HG02938 (cell line): ENCODE data around the gene SERGEF.

Experiments used
- ATAC-seq: cut with Tn5 transposase; IDR thresholded peaks from one replicate; pipeline ENCODE4 v1.9.1; 2021; ENCODE audit warnings: mild to moderate bottlenecking, moderate library complexity; ENCODE audit not compliant: unreplicated experiment

The SERGEF gene

GRCh38 chr11:17821648-17822400 is 191.0 kb downstream of the SERGEF start:
- ATAC-seq = no peak

GRCh38 chr11:17816232-17816931 is 196.5 kb downstream of the SERGEF start:
- ATAC-seq = no peak

DNA sequence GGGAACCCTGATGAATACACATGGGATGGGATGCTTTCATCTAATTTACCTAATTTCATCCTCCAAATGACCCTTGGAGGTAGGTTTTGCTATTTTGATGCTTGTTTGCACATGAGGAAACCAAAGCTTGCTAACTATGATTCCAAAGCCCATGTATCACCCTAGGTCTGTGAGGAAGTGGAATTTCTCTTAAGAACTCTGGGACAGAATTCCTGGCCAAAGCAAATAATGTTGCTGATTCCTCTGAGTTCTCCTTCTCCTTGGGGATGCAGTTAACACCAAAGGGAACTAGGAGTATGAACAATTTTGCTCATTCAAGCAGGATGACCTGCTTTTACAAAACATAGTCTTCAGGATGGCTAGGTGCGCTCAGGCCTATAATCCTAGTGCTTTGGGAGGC is 198.3 kb downstream of the SERGEF start:
- no peak for ATAC-seq

DNA sequence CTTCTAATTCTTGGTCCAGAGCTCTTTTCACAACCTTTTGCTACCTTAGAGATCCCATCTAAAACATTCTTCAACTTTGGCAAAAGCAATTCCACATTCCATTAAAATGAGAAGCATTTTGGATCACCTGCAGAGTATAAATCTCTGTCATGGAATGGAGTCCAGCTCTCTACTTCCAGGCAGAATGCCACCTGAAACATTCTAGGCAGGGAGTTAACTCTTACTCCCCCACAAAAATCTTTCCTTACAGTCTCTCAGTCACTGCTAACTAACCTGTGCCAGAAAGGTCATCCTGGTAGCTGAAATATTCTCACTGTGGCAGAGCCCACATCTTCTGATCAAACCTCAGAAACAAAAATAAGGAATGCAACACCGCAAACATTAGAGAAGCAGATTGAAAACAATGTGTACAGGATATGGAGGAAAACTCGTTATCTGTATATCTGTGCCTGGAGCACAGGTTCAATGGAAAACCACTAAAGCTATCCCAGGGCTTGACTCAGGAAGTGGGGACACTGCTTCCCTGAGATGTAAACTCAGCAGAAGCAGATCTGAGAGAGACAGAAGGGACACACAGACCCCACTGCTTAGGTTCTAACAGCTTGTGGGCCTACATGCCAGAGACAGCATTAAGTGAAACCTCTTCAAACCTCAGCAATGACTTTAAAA is 199.3 kb downstream of the SERGEF start:
- no peak for ATAC-seq

GRCh38 chr11:17812865-17813187 is 200.0 kb downstream of the SERGEF start:
- ATAC-seq = no peak

DNA sequence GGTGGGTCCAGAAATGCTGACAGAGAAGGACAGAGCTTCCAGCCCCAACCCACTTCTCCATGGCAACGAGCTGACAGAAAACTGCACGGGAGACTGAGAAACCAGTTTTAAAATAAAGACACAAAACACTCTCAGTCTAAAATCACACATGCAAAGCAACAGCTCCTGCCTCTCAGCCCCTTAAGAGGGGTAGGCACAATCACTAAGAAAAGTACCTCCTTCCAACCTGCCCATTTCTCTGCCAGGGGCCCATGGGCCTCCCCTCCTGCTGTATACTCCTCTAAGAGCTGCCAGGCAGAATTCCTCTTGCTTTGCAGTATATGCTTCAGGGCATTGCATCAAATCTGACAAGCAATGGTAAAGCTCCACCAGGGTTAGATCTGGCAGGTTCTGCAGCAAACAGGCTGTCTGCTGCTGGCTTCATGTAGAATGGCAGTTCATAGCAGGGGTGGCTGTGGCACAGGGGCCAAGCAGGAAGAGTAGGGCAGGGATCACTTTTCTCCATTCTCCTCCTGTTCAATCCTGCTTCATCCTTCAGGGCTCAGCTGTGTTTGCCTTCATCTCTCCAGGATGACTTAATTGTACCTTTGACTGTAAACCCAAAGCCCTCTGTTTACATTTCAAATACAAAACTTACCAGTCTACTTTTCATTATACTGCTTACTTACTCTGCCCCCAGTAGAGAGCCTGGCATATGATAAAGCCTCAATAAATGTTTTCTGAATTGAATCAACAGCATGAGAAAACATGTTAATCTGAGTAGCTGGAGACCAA is 200.6 kb downstream of the SERGEF start:
- ATAC-seq = no peak

- no peak for ATAC-seq
These were observed 201.5 kb downstream of the SERGEF start for GRCh38 chr11:17811352-17811751.

GRCh38 chr11:17810746-17811145 is 202.1 kb downstream of the SERGEF start:
- ATAC-seq = no peak

GRCh38 chr11:17810041-17810440 is 202.8 kb downstream of the SERGEF start:
- no peak for ATAC-seq

DNA sequence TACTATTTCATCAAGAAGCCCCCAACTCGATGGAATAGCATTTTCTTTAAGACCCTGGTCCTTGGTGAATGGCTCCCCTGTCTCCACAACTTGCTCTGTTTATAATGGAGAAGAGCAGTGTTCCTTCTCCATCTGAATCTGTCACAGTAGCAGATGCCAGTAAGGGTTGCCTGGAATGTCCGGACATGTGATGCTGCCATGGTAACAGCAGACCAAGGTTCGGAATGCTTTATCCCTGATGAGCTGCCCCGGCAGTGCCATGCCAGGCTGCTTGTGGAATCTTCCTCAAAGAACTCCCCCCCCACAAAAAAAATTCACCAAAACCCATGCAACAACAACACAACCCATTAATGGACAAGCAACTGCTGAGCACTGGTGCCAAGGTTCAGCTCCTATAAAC is 205.8 kb downstream of the SERGEF start:
- ATAC-seq = no peak

DNA sequence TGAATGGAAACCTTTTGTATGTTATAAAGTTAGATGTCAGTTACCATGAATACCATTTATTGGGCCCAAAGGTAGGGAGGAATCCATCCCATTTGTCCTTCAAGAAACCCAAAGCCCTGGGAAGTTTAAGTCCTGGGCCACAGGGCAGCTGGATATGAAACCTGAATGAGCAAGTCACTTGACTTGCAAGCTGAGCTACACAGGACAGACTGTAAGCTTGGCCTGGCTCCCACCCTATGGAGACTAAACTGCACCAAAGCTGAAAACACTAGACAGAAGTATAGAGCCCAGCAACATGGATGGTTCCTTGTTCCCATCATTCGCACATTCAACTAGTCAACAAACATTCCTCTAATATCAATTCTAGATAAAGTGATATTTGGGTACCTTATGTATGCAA is 207.0 kb downstream of the SERGEF start:
- ATAC-seq = no peak

GRCh38 chr11:17805043-17805442 is 207.8 kb downstream of the SERGEF start:
- no peak for ATAC-seq

DNA sequence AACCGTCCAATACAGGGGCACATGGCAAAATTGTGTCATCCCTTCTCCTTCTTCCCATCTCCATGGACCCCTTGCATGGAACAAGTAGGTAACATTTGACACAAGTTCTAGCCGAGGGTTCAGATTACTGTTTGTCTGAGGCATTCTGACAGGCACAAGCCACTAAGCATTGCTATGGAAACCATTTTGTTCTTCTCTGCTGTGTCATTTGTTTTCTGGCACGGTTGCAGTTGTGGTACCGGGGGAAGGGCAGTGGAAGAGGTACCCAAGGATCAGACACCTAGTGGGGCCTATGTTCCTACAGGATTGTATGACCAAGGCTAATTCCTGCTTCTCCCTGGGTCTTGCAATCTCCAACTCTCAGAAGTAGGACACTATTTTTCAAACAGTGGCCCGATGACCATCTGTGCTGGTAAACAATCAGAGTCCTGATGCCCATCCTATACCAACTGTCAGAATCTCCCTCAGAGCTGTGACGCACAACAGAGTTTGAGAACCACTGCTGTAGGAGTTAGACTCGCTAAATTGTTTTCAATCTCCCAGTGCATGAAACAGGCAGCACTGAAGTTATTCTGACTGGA is 209.0 kb downstream of the SERGEF start:
- ATAC-seq = no peak

GRCh38 chr11:17802491-17802890 is 210.4 kb downstream of the SERGEF start:
- ATAC-seq = no peak

DNA sequence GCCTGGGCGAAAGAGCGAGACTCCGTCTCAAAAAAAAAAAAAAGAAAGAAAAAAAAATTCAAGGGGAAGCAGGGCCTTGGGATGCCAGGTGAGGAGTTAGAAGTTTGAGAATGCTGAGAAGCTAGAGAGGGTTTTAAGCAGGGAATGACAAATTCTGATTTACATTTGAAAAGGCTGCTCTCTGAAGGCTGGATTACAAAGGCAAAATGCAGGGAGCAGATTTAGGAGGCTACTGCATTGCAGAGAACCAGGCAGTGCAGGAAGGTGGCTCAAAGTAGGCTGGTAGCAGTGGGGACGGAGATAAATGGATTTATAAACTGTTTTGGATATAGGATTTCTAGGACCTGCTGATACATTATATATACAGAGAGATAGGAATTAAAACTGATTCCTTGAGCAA is 211.7 kb downstream of the SERGEF start:
- ATAC-seq = no peak

- no peak for ATAC-seq
These were observed 213.7 kb downstream of the SERGEF start for GRCh38 chr11:17799147-17799546.

DNA sequence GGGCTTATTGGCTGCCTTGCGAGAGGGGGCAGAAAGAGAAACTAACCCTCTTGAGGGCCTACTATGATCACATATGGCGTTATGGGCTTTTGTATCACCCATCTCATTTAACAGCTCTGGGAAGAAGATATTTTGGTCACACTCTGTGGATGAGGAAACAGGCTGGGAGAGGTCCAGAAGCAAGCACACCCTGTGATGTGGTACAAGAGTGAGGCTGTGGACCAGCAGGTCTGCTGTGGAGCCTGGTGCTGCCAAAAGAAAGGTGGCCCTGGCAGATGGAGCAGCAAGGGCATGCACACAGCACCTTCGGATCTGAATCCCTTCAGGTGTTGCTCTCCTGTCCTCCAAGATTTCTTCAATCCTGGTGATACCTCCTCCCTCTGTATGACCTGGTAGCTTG is 214.1 kb downstream of the SERGEF start:
- ATAC-seq = no peak

DNA sequence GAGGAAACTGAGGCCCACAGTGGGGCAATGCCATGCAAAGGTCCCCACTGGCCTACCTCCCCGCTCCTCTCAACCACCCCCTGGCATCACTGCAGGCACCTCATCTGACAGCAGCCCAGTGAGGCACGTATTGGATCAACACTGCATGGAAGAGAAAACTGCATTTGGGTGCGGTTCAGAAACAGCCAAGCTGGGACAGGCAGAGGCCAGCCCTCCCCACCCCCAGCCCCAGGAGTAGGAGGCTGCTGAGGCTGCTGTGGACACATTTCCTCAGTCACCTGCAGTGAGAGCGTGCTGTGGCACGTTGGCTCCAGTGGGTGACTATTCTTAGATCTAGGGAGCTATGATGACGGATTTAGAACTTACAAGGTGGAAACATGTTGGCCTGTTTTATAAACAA is 214.6 kb downstream of the SERGEF start:
- ATAC-seq = no peak

- no peak for ATAC-seq
These were observed 216.7 kb downstream of the SERGEF start for GRCh38 chr11:17796154-17796553.

DNA sequence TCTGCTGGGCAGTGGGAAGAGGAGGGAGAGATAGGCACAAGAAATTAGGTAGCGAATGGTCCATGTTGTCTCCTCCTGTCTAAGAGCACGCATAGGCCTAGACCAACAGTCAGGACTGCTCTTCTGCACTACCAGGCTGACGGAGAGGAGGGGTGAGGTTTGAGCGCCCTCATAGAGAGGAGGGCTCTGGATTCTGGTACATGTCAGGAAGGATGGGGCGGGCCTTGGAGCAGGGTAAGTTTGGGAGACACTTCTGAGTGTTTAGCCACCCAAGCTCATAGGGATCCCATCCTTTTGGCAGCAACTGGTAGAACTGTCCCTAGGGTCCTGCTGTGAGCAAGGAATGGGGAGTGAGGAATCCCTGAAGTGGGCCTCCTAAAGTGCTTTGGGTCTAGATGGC is 217.9 kb downstream of the SERGEF start:
- ATAC-seq = no peak

DNA sequence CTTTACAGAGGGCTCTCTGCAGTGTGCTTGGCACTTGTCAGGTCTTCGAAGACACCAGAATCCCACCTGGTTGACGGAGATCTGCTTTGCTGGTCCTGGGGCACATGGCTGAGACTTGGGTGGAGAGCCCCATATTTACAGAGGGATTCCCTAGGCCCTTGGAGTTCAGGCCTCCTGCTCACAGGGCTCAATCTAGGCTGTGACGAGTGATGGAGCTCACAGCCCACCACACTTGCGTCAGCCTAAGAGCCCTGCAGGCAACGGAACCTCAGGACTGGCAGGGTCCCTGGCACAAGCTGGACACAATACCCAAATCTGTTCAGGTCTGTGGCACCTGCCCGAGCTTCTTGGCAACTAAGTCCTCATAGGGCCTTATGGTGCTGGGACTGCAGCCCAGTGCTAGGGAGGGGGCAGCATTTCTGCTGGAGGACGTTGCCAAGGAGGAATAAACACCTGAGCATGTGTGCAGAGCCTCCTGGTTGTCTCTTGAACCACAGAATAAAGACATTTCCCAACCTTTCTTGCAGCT is 219.1 kb downstream of the SERGEF start:
- ATAC-seq = no peak
